GM21423 (cell line): ENCODE data around the gene CYP39A1.

Source experiments
- ATAC-seq: cut with Tn5 transposase; IDR thresholded peaks from one replicate; pipeline ENCODE4 v1.9.1; 2021; ENCODE audit warnings: mild to moderate bottlenecking, moderate library complexity; ENCODE audit not compliant: unreplicated experiment

CYP39A1 gene

DNA sequence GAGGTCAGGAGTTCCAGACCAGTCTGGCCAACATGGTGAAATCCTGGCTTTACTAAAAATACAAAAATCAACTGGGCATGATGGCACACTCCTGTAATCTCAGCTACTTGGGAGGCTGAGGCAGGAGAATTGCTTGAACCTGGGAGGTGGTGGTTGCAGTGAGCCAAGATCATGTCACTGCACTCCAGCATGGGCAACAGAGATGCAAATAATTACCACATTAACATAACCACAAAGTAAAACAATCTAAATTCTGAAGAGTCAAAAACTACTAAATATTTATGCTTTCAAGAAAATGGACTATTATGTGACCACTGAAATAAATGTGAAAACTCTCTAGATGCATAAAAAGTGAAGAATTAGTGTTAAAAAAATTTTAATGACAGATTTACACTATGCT lies 59.9 kb downstream of the CYP39A1 start:
- no peak for ATAC-seq

GRCh38 chr6:46592046-46592445 lies 60.6 kb downstream of the CYP39A1 start:
- ATAC-seq = no peak

DNA sequence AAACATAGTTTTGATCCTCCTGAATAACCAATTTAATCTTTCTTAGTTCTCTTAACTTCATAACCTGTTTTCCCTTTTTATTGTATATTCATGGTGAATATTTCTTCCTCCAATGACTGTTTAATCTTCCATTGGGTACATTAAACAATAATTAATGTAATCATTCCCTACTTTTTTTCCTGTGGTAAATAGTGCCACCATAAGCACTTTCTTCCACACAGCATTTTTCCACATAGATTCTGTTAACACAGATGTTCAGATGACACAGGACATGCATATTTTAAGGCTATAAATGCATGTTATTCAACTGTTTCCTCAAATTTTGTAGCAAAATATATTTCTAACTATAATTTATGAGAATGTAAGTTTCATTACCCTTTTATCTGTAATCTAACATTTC lies 61.9 kb downstream of the CYP39A1 start:
- ATAC-seq = no peak

- no peak for ATAC-seq
Measured at GRCh38 chr6:46586906-46587305, 65.7 kb downstream of the CYP39A1 start.

DNA sequence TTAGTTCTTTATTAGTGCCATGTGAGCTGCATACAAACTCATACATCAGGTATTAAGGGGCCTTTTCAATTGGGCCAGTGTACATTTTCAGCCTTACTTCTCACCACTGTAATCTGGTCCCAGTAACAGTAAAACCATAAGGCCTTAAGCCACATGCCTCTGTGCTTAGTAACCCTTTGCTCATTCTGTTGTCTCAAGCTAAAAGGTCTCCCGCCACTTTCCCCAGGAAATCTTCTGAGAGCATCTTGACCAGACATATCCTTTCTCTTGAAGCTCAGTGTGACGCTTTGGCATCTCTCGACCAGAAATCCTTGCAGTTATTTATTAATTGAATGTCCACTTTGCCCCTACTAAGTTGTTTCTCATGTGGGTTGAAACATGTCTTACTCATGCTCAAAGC lies 68.0 kb downstream of the CYP39A1 start:
- no peak for ATAC-seq

GRCh38 chr6:46583721-46584120 lies 68.9 kb downstream of the CYP39A1 start:
- no peak for ATAC-seq

DNA sequence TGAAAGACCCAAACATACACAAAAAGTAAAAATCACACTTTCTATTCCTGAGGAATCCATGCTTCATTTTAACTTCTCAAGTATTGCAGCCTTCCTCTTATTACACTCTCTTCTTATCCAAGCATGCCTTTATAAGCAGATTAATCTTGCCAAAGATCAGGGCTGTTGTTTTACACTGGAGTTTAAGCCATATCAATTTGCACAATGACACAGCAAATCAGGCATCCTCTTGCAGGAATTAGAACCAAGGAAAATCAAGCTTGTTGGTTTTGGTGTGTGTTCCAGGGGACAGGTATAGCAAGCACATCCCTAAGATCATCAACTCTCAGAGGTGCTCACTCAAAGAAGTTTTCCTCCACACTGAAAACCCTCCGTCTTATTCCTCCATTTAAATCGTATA lies 69.5 kb downstream of the CYP39A1 start:
- no peak for ATAC-seq

DNA sequence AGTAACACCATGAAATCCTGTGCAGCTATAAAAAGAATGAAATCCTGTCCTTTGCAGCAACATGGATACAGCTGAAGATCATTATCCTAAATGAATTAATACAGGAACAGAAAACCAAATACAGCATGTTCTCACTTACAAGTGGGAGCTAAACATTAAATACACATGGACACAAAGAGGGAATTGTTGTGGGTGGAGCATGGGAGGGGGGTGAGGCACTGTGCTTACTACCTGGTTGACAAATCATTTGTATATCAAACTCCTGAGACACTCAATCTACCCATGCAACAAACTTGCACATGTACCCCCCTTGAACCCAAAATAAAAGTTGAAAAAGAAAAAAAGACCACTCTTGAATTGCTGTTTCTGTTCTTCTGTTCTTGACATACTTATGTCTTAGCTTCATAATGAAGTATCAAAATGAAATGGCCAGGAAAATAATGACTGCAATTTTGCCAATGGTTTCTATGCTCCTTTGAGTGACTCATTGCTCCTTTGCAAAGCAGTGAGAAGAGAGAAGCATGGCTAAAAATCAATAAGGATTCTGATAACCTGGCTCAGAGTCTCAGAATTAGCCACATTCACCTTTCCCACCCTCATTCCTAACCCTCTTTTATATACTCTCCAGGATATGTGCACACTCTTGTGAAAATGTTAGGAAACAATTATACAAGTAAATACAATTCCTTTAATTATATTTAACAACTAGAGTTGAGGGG lies 71.0 kb downstream of the CYP39A1 start:
- no peak for ATAC-seq

DNA sequence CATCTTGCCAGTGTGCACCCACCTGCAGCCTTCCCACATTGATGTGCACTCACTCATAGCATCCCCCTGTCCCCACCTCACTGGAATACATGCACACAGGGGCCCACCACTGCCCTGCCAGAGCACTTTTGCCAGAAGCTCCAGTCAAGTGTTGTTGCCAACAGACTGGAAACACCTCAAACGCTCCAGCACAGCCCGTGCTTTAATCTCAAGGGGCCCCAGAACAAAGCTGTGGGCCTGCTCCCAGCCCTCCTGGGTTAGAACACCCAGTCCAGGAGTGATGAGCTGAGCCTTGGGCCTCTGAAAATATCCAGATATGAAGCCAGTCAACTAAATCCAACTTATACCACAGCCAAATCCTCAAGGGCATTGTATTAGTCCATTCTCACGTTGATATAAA lies 77.1 kb downstream of the CYP39A1 start:
- ATAC-seq = no peak

GRCh38 chr6:46573140-46573539 lies 79.5 kb downstream of the CYP39A1 start:
- ATAC-seq = no peak

GRCh38 chr6:46565531-46565930 lies 87.1 kb downstream of the CYP39A1 start:
- no peak for ATAC-seq

DNA sequence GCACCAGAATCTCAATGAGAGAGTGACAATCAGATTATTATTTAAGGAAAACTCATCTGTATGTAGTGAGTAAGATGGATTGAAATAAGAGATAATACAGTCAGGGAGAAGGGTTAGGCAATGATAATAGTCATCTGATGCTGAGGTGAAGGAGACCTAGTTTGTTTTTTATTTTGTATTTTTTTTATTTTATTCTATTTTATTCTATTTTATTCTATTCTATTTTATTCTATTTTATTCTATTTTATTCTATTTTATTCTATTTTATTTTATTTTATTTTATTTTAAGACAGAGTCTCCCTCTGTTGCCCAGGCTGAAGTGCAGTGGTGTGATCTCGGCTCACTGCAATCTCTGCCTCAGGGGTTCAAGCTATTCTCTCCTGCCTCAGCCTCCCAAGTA lies 88.7 kb downstream of the CYP39A1 start:
- ATAC-seq = no peak

DNA sequence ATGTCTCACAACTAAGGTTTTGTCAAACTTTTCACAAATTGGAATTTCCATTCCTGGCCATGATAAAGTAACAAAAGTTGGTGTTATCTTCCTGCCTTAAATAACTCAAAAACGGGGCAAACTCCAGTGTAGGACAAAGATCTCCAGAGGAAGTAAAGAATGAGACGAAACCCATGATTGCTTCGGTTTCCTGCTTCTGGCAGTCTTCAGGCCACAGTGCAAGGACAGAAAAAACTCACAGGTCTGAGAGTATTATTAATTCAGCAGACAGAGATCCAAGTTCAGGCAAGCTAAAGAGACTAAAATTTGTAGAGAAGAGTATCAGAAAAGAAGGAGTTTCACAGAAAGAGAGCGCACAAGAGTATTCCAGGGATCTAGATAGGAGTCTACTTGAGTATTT lies 96.6 kb downstream of the CYP39A1 start:
- no peak for ATAC-seq

- no peak for ATAC-seq
Measured at GRCh38 chr6:46555129-46555528, 97.5 kb downstream of the CYP39A1 start.

DNA sequence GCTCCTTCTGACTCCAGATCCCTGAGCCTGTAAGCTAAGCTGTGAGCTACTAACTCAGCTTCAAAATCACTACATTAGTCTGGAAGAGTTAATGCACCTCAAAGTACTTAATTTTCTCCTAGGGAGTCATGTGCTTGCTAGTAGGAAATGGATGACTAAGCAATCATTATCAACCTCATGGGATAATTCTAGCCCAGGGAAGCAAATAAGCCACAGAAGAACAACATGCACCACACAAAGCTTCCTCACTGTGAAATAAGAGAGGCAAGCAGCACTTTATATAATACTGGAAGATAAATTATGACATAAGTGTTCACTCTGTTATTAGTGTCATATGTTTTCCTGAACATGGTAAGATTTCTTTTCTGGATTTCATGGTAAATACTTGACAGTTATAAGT lies 103.5 kb downstream of the CYP39A1 start:
- no peak for ATAC-seq

DNA sequence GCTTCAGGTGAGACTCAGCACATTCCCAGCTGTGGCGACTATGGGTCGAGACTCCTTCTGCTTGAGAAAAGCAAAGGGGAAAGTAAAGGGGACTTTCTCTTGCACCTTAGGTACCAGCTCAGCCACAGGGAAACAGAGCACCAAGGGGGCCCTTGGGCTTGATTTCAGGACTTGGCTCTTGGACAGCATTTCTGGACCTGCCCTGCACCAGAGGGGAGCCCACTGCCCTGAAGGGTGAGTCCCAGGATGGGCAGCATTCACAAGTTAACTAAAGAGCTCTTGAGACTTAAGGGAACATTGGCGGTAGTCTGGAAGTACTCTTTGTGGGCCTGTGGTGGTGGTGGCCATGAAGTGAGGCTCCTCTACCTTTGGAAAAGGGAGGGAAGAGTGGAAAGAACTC lies 111.1 kb downstream of the CYP39A1 start:
- ATAC-seq = no peak

DNA sequence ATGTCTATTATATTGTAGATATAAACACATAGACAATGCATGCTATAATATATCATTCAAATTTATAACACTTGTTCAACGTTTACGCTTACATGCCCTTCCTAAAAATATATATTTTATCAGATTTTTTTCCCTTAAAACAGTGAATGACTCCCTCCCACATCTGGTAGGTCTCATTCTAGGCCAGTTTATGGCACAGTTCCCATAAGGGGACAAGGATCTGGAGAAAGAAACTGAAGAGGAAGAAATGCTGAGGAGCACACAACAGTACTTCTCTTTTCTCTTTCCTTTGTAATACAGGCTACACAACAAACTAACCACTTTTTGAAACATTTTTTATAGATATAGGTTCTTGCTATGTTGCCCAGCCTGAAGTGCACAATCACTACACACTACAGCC lies 112.8 kb downstream of the CYP39A1 start:
- no peak for ATAC-seq

- ATAC-seq = no peak
Measured at GRCh38 chr6:46538800-46539480, 113.7 kb downstream of the CYP39A1 start.

DNA sequence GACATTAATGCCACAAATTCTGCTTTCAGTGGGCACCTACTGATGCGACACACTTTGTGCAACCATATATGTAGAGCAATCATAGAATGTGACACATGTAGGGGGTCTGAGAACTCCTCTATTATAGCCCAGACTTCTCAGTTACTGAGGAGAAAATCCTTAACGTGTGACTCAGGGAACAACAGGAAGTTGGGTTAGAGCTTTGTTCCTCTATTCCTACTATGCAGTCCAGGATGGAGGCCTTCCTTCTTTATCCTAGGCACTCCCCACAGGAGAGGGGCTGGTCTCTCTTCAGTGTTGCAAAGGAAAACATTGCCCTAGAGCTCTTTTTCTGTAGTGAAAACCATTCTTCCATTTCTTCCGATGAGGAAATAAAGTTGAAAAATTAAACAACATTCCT lies 121.7 kb downstream of the CYP39A1 start:
- ATAC-seq = no peak

- no peak for ATAC-seq
Measured at GRCh38 chr6:46528961-46529750, 123.5 kb downstream of the CYP39A1 start.

GRCh38 chr6:46526607-46527006 lies 126.0 kb downstream of the CYP39A1 start:
- no peak for ATAC-seq

GRCh38 chr6:46525583-46525982 lies 127.0 kb downstream of the CYP39A1 start:
- ATAC-seq = no peak
